ENCODE data around the gene GABBR1.

GRCh38 chr6:29627755-29628418 lies 5.1 kb downstream of the GABBR1 start:
- TF ChIP-seq CTCF (IDR thresholded peaks at IDR 0.05) (no peak), POLR2A (IDR thresholded peaks at IDR 0.05) (no peak)
